GM13976 (cell line): ENCODE measurements around the gene TP53I11.

Experiments
- DNase-seq: peaks from one replicate; pipeline ENCODE4 v3.0.0; 2012; ENCODE audit warnings: low spot score
- in situ Hi-C: fragments of 300-500 bp; cut with MboI; formaldehyde crosslinking; loops from one replicate; pipeline ENCODE4 v1.12.0; 2022; ENCODE audit warnings: low sequenced_read_pairs, mixed read lengths, inconsistent platforms; ENCODE audit not compliant: unreplicated experiment
- TF ChIP-seq, protein P1 (sequence below): IDR thresholded peaks from 2 replicates; pipeline ENCODE4 v1.5.1; 2012; ENCODE audit warnings: borderline replicate concordance, mild to moderate bottlenecking; ENCODE audit not compliant: insufficient read depth; ENCODE audit errors: extremely low read depth, missing control alignments, control extremely low read depth

The TP53I11 gene

DNA sequence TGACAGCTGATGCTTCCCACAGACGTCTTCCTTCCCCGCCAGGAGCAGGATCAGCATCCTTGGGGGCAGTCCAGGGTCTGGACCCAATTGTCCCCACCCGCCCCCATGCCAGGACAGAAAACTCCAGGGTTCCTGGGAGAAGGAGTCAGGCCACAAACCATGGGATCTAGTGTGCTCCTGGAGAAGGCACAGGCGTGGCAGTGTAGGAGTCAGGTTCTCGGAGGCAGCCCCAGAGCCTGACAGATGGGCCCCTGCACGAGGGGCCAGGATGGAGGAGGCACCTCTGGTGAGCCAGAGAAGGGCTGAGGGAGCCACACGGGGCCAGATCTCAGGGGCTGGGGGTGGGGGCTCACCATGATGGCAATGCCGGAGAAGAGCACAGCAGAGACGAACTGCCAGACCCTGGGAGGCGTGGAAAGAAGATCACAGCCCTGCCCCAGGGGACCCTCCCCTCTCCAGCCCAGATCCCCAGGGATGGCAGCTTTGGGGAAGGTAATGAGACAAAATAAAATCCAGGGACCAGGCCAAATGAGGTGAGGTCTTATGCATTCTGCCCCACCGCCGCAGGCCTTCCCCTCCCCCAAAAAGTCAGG is 13.6 kb downstream of the TP53I11 start:
- TF ChIP-seq, protein P1, sequence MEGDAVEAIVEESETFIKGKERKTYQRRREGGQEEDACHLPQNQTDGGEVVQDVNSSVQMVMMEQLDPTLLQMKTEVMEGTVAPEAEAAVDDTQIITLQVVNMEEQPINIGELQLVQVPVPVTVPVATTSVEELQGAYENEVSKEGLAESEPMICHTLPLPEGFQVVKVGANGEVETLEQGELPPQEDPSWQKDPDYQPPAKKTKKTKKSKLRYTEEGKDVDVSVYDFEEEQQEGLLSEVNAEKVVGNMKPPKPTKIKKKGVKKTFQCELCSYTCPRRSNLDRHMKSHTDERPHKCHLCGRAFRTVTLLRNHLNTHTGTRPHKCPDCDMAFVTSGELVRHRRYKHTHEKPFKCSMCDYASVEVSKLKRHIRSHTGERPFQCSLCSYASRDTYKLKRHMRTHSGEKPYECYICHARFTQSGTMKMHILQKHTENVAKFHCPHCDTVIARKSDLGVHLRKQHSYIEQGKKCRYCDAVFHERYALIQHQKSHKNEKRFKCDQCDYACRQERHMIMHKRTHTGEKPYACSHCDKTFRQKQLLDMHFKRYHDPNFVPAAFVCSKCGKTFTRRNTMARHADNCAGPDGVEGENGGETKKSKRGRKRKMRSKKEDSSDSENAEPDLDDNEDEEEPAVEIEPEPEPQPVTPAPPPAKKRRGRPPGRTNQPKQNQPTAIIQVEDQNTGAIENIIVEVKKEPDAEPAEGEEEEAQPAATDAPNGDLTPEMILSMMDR: no peak
- in situ Hi-C loops: loop anchor here (5.0 to 25.0 kb wide), 2 partner anchors 170 to 350 kb away; partner anchors contain the start of gene SYT13
- DNase-seq: no peak

GRCh38 chr11:44936525-44936924 is 14.2 kb downstream of the TP53I11 start:
- TF ChIP-seq, protein P1: peak; percentile 95
- in situ Hi-C loops: loop anchor here (5.0 to 25.0 kb wide), 2 partner anchors 171 to 351 kb away; partner anchors contain the start of gene SYT13
- peak; percentile 87 for DNase-seq

DNA sequence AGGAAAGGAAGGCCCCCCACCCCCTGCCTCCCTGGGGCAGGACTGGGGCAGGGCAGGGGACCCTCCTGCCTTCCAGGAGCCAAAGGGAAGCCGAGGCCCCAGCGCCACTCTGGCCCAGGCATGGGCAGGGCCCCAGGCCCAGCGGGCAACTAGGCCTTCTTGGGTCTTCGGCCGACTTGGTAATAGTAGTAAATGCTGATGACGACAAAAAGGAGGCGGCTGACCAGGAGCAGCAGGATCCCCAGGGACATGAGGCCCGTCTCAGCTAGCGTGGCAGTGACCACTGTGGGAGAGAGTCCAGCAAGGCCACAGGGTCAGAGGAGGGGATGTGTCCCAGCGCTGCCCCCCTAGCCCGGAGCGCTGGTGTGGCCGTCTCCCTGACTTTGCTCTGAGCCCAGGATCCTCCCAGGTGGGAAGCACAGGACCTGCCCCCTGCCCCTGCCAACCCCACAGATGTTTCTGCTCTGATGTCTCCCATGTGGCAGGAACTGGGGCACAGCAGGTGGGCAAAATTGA is 15.9 kb downstream of the TP53I11 start:
- in situ Hi-C loops: loop anchor here (5.0 to 25.0 kb wide), 2 partner anchors 173 to 353 kb away; partner anchors contain the start of gene SYT13
- TF ChIP-seq, protein P1: no peak
- no peak for DNase-seq

DNA sequence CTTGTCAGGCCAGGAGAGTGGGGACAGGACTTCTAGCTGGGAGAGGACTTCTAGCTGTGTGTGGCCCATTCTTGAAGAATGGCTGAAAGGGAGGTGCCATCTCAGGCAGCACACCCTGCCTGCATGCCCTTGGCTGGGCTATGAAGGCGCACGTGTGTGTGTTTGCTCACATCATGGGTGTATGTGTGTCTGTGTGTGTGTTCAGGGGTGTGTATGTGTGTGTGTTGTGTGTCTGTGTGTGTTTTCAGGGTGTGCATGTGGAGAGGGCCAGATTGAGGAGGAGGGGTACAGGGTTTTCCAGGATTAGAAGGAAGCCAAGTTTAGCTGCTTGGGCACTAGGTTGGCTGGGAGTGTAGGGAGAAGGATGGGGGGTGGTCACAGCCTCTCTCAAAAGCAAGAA is 16.6 kb downstream of the TP53I11 start:
- in situ Hi-C loops: loop anchor here (25.0 kb wide), 1 partner anchor 353 kb away; the partner anchor contains the start of gene SYT13
- DNase-seq: no peak
- TF ChIP-seq, protein P1: no peak

- in situ Hi-C loops: loop anchor here (25.0 kb wide), 1 partner anchor 356 kb away; the partner anchor contains the start of gene SYT13
- DNase-seq: no peak
- TF ChIP-seq, protein P1: no peak
Observed at GRCh38 chr11:44931466-44931865, 19.2 kb downstream of the TP53I11 start.

DNA sequence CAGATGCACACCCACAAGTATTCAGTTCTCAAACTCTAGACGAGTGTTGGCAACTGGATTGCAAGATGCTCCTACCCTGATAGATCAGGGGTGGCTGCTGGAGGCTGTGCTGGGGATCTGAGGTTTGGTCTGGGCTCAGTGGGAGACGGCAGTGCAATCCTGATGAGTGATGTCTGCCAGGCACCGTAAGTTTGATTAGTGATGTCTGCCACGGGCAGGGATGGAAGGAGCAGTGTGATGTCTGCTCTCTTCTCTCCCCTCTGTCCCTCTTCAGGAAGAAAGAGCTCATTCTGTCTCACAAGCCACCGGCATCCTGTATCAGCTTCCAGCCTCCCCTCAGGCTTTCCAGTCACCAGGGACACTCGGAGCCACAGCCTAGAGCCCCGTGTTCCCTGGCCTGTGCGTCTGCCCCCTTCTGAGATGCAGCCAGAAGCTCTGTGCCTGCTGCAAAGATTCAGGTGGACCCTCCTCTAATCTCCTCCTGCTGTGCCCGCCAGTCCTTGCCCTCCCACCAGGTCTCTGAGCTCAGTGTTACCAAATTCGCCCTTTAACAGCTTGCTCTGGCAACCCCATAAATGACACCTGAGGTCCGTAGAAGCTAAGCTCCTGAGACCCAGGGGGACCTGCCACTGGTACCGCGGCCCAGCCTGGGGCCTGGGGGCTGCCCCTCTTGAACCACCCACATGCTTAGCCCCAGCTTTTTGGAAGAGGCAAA is 19.9 kb downstream of the TP53I11 start:
- in situ Hi-C loops: loop anchor here (25.0 kb wide), 1 partner anchor 357 kb away; the partner anchor contains the start of gene SYT13
- DNase-seq: no peak
- TF ChIP-seq, protein P1: no peak
